GM19328 (cell line): ENCODE results near the gene KANSL1L.

Experiments
- ATAC-seq: cut with Tn5 transposase; IDR thresholded peaks from one replicate; pipeline ENCODE4 v1.9.1; 2021; ENCODE audit warnings: mild to moderate bottlenecking, moderate library complexity; ENCODE audit not compliant: unreplicated experiment

KANSL1L gene

DNA sequence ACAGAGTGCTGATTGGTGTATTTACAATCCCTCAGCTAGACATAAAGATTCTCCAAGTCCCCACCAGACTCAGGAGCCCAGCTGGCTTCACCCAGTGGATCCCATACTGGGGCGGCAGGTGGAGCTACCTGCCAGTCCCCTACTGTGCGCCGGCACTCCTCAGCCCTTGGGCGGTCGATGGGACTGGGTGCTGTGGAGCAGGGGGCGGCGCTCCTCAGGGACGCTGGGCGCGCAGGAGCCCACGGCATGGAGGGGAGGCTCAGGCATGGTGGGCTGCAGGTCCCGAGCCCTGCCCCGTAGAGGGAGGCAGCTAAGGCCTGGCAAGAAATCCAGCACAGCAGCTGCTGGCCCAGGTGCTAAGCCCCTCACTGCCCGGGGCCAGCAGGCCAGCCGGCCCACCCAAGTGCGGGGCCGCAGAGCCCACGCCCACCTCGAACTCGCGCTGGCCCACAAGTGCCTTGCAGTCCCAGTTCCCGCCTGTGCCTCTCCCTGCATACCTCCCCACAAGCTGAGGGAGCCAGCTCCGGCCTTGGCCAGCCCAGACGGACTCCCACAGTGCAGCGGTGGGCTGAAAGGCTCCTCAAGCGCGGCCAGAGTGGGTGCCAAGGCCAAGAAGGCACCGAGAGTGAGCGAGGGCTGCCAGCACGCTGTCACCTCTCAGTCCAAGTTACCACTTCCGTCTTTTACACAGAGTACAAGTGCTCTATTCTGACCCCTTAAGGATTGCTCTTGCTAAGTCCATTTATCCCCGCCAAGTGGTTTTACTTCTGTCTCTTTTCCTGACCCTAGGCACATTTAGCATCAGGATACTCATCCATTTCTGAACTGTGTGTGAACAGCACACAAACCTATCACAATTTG is 170.5 kb downstream of the KANSL1L start:
- ATAC-seq = no peak

DNA sequence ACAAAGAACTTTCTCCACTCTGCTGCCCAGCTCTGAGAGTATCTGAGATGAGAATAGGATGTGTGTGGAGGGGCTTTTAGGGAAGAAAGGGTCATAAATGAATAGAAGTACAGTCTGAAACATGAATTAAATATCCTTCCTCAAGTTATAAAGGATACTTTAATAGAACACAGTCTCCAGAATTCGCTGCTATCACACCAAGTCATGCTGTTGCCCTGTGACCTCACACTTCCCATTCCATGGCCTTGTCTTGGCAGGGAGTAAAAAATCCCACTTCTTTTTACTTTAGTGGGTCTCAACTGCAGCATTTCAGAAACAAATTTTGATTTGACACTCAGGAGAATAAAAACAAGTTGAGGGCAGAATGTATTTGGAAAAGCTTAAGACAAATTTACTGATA is 172.6 kb downstream of the KANSL1L start:
- ATAC-seq = no peak

DNA sequence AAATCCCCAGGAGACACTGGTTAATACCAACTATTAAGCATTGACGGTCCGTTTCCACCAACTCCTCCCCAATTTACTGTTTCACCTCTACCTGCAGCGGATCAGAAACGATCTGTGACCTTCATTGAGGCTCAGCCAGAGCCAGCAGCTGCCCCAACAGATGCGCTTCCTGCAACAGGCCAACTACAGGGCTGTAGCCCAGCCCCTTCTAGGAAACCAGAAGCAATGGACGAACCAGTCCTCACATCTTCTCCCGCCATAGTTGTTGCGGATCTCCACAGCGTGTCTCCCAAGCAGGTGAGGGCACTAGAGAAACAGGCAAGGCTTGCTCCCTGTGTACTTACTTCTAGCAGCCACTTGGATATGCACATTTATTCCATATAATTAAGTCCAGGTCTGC is 177.2 kb downstream of the KANSL1L start:
- ATAC-seq = no peak

DNA sequence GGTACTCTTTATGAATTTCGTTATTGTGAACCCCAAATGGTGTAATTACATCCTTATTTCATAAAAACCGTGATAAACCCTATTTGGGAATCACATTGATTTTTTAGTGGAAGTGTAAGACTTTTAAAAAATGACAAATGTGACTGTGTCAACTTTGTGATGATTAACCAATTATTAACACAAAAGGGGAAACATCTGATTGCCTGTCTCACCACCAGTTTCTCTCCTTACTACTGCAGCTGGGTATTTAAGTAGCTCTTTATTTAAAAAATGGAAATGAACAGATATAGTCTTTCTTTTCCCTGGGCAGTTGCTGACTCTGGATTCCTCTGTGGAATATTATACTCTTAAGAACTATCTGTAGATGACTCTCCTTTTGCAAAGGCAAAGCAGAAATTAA is 180.4 kb downstream of the KANSL1L start:
- no peak for ATAC-seq

DNA sequence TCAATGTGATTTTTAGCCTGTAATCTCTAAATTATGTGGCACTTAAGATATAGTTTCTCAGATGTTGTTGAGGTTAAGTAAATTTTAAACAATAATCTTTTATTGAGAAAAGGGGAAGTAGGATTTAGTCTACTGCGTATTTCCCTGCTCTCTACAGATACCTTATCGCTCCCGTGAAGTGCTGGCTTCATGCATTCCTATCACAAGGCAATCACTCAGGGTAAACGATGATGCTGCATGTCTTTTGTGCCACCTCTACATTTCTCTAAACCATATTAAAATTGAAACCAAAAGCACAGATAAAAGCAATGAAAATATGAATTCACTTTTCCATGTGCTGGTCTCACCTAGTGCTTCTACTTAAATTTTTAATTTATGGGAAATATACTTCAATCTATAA is 183.2 kb downstream of the KANSL1L start:
- no peak for ATAC-seq

DNA sequence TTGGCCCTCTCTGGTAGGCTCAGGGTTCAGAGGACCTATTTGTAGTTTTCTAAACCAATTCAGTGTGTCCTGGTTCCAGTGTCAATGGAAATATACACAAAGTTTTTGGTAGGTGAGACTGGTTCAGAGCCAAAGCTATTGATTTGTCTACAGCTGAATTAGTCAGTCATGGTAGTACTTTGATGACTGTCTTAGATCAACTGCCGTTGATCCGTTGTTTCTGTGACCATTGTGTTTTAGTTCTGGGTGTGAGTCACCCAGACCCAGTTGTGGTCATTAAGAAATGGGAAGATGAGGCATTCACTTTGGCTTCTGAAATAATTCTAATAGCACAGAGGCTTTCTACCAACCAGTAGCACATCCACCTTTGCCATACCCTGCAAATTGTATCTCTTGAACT is 184.8 kb downstream of the KANSL1L start:
- no peak for ATAC-seq

DNA sequence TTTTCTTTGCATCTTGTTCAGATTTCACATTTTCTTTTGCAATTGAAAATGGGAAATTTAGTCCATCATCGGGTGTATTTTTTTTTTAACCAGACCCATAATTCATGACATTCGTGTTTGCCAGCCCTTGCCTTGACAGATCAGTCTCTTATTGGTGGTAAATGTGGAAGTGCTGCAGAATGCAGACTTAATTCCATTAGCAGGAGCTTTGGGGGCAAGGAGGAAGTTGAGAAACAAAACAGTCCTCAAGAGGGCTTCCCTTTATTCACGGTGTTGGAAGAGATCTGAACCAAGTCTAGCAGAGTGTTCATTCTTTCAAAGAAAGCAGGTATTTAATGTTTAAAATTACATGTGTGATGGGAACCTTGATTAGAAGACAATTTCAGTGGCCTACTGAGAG is 185.3 kb downstream of the KANSL1L start:
- ATAC-seq = no peak

DNA sequence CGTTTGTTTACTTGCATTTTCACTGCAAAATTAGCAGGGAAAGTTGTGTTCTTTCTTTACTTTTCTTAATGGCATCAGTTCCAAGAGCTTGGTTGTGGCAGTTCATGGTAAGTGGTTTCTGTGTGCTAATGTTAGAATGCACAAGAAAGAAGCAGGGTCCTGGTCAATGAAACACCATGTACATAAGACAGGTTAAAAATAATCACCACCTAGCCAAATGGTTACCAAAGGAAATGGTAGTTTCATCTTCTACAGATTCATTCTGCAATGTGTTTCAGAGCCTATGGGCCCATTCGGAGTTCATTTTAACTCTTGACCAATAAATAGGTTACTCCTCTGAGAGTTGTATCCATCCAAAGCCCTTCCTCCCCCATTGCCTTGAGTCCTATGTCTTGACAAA is 186.9 kb downstream of the KANSL1L start:
- ATAC-seq = no peak

DNA sequence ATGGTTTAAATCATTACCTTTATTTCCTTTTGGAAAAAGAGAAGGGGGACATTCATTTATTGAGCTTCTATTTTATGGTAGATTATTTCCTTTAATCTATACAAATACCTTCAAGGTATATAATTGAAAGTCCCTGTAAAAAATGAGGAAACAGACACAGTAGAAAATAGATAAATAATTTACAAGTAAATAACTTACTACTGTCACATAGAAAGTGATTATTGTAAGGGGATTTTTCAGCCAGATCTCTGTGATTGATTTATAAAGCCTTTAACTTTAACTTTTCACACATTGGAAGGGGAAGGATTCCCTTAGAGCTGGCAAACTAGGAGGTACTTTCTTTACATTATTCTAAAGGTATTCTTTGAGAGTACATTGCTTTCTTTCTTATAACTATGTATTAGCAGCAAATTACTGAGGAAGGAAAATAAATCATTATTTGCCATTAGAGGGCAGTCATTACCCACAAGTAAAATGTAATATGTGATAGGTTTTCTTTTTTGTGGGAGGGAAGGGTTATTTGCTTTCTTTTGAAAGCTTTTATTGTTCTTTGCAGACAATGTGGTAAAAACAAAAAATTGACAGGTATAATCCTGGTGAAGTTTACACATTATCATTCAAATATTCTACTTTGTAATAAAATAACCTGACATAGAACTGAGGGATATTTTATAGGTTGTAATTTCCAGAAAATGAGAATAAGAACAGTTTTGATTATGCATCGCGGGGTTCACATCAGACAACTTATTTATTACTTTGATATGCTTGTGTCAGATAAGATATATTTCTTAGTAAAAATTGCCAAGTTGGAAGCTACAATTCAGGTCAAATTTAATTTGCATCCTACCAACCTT is 193.6 kb downstream of the KANSL1L start:
- ATAC-seq = no peak

DNA sequence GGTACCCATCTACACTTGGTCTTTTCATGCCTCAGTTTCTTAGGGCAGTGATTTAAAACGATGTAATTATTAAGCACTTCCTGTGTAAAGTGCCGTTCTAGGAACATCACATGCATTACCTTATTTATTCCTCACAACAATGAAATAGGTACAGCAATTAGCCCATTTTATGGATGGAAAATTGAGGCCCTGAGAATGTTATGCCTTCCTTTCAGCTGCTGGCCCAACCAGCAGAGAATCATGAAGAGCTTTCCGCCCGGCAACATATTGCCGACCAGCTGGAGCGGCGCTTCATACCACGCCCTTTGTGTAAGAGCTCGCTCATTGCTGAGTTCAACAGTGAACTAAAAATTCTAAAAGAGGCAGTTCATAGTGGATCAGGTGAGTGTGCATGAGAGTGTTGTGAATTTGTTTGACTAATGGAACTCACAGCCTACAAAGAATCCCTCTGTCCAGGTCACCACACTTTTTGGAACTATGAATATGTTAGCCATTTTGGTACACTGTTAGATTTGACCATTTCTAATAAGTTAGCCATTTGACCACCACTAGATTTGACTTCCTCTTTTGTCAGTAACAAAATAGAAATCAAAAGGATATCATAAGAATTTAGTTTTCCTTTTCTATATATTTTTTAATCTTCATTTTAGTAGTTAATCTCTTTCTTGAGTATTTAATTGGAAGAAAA is 194.4 kb downstream of the KANSL1L start:
- no peak for ATAC-seq

DNA sequence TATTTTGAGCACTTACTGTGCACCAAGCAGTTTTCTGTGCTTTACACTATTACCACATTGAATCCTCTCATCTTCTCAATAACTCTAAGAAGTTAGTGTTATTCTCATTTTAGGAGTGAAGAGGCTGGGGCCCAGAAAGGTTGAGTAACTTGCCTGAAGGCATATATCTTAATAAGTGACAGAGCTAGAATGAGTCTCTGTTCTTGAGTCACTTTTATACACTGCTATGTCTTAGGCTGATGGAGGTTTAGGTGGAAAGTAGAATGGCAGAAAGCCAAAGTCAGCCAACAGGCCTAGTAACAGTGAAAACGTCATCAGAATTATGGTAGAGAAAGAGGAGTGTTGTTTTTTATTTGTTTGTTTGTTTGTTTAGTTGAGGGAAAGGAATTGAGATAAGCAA is 196.6 kb downstream of the KANSL1L start:
- ATAC-seq = no peak

DNA sequence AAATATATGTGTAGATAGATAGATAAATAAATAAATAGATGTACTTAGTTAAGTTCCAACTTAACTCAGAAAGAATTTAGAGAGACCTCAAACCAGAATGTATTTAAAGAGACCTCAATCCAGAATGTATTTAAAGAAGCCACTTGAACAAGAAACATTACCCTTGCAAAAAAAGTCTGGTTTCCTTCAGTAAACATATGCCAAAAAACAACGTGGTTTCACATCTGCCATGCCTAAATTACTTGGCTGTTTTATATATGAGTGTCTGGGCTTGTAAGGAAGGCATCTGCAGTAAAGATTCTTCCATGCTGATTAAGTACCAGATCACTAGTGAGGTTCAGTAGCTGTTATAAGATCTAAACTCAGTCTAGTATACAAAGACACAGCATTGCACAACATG is 197.9 kb downstream of the KANSL1L start:
- no peak for ATAC-seq
